OCI-M1 (cell line): ENCODE results near the gene EAF2.
"Not testable (repeated sequence)": the region's sequence is repeated elsewhere in the genome, so short reads cannot be mapped to it uniquely, and the experiment has no call there.

Experiments used
- DNase-seq: peaks from one replicate; lab custom pipeline; 2025; lab: John Stamatoyannopoulos, UW

Gene EAF2

DNA sequence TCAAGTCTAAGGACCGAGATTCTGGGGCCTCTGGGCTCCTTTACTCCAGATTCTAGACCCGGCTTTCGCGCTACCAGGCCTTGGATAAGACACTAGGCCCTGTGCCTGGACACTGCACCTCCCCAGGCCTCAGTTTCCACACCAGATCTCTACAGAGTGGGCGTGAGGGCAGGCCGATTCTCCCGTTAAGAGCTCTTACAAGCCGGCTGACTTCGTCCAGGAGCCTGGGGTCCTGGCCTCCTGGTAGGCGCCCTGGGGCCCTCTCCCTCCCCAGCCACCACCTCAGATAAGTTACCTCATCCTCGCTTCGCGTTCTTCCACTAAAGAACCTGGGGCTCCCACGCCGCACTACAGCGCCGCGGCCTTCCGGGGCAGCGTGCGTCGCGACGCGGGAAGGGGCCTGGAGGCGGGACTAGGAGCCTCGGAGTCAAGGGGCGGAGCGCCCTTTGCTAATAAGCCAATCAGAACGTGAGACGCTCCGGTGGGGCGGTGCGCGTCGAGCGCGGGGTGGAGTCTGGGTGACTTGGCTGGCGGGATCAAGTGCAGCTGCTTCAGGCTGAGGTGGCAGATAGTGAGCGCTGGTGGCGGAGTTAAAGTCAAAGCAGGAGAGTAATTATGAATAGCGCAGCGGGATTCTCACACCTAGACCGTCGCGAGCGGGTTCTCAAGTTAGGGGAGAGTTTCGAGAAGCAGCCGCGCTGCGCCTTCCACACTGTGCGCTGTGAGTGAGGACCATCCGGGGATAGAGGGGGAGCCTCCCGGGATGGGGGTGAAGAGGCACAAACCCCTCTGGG is at the start of gene EAF2, which contains the start of gene IQCB1:
Gene EAF2, plus strand, starts transcription at position 539 of the 794 bp plus-strand sequence. Its CDS starts 77 bp downstream, at position 616.
Gene IQCB1, minus strand, starts transcription at position 390 of the 794 bp plus-strand sequence. CDS start 6,100 bp downstream, outside the sequence.
- peak; percentile 97 for DNase-seq

DNA sequence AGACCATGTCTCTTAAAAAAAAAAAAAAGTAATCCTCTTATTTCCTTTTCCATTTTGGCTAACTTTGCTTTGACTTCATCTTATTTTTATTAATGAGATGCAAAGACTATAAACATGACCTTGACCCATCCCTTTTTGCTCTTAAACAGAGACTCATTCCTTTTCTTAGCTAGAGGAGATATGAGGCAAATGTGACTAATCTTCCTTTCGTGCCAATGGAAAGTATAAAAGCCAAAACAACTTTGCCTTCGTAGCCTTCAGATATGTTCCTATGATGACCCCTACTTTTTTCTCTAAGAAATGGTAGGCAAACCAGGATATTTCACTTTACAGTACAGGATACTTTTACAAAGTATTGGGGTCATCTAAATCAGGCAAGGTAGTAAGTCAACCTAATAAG is 48.5 kb upstream of the EAF2 start:
- no peak for DNase-seq

DNA sequence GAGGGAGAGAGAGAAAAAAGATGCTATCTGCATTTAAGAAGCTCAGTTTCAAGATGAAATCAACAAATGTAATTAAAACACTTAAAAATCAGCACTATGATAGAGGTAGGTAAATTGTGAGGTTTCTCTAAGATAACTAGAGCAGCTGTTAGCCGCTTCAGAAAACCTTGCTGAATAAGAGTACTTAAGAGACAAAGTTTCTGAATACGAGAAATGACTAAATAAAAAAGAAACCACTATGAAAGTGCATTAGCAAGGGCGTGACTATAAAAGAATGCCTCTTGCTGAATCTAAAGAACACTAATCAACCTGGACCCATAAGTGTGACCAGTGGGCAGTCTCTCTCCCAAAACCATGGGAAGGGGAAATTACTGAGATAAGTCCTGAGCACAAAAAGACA is 41.9 kb upstream of the EAF2 start:
- DNase-seq, result no peak

DNA sequence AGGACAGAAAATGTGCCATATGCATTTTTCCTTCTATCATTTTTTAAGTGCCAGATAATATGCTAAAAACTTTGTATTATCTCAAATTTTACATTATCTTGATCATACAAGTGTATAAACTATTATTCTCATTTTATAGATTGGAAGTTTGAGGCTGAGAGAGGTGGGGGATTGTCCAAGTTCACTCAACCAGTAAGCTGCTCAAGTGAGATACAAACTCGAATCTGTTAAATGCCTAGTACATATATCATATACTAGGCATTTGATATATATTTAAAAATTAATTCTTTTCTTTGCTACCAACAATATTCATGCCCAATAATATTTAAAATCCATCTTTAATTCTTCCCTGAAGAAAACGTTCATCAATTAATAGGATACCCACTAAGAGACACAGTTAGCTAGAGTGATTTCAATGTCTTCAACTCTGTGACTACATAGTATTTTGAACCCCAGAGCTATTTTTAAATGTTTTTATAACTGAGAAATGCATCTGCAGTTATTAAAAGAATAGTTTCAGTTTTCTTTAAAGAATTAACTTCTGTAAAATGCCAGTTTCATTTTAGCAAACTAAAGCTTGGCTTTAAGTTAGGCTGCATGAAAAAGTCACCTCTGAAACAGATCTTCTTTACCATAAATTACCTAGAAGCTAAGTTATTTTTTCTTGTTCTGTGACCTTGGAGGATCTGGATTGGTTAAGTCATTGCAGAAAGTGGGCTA is 40.6 kb upstream of the EAF2 start:
- DNase-seq, result no peak

DNA sequence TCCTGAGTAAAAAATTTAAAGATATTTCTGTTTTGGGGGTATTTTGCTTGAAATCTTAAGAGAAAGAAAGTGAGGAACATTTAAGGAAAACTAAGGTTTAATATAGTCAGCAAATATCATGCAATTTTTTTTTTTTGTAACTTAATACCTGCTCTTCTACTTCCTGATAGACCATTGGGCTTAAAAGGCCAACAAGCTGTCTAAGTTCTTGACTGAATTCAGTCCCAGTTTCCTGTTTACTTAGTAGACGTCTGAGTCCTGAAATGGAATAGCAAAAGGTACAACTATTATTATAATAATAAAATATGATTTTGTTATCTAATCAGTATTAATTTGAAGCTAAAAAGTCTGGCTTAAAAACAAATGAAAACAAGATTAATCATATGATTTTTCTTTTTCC is 38.0 kb upstream of the EAF2 start:
- DNase-seq, result no peak

DNA sequence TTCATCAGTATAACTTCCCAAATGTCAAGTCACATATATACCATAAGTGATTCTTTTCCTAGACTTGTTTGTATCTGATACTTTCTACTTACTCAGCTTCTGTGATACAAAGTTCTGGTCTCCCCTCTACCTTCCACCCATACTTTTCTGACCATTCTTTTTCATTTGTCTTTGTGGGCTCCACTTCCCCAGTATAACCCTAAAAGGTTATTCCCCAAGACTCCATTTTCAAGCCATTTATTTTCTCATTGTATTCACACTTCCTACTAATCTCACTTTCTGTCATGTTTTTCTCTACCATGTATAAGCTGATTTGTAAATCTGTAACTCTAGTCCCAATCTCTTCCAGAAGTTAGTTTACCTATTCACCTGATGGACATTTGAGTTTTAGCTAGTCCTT is 34.1 kb upstream of the EAF2 start:
- no peak for DNase-seq

DNA sequence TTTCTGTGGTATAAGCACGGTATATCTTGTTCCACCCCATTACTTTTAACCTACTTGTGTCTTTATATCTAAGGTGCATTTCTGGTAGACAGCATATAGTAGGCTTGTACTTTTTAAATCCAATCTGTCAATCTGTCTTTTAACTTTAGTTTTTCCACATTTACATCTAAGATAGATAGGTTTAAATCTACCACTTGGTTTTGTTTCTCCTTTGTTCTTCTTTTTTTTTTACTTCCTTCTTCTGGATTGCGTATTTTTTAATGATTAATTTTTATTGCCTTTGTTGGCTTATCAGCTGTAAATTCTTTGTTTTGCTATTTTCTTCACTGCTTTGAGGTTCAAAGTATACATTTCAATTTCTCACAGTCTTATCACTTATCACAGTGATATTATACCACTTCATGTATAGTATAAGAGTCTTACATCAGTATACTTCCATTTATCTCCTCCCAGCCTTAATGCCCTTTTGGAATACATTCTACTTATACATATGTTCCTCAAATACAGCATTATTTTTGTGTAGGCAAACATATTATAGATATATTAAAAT is 31.2 kb upstream of the EAF2 start:
- no peak for DNase-seq

DNA sequence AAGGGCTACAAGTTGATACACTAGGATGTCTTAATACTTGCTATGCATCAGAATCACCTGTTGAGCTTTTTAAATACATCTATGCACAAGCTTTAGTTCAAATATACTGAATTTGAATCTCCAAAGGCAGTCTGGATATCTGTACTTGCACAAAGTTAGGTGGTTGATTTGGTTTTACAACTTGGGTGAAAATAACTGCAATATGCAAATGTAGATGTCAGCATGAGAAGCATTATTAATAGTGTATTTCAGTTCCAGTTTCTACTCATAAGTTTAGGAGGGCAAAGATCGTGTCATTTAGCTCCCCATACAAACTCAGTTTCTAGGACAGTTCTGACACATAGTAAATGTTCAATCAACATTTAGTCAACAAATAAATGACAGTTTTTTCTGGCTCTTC is 25.8 kb upstream of the EAF2 start:
- no peak for DNase-seq

DNA sequence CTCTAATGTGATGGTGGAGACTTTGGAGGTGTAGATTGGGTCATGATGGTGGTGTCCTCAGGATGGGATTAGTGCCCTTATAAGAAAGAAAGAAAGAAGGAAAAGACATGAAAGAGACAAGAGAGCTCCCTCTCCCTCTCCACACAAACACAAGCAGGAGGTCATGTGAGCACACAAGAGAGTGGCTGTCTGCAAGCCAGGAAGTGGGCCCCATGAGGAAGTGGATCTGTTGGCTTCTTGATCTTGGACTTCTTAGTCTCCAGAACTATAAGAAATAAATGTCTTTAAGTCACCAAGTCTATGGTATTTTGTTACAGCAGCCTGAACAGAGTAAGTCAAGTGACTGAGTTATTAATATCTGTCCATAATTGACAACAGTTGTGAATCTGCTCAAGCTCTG is 17.3 kb upstream of the EAF2 start:
- DNase-seq, result peak; percentile 50

DNA sequence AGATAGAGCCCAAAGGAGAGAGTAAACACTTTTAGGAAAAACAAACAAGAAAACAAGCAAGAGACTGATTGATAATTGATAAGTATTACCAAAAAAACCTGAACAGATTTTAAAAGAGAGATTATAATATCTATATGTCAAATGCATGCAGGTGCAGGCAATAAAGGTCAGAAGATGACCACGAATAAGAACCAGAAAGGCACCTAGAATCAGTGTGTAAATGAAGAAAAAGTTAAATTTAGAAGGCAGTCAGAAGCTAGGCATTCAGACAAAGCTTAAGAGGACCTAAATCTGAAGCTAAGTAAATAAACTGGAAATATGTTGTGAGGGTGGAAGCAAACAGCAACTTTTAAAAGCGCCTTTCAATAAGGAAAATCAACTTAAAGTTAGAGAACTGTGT is 16.4 kb upstream of the EAF2 start:
- DNase-seq, result no peak

DNA sequence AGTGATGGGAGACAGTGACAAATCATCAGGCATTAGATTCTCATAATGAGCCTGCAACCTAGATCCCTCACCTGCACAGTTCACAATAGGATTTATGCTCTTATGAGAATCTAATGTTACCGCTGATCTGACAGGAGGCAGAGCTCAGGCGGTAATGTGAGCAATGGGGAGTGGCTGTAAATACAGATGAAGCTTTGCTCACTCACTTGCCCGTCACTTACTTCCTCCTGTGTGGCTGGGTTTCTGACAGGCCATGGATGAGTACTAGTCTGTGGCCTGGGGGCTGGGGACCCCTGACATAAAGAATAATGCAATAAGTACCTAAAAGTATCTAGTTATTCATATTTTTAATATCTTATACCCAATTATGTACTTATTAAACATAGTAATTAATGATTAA is 15.8 kb upstream of the EAF2 start:
- DNase-seq, result no peak

DNA sequence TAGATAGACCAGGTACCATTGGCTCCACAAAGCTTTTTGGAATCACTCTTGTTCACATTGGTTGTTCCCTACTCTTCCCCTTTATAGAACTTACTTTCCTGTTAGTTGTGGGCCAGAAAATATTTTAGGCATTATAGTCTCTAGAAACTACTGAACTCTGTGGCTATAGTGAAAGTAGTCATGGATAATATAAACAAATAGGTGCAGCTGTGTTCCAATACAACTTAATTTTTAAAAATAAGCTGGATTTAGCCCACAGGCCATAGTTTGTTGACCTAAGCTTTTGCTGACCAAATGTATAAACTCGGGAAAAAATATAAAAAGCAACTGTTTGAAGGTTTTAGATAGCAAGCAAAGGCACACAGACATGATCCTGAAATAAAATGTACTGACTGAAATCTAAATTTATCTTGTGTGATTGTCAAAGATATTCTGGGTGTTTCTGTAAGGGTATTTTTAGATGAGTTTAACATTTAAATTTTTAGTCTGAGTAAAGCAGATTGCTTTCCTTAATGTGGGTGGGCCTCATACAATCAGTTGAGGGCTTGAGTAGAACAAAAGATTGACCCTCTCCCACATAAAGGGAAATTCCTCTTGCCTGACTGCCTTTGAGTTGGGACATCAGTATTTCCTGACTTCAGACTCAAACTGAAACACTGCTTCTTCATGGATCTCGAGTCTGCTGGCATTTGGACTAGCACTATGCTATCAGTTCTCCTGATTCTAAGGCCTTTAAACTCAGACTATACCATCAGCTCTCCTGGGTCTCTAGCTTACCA is 13.4 kb upstream of the EAF2 start:
- no peak for DNase-seq

DNA sequence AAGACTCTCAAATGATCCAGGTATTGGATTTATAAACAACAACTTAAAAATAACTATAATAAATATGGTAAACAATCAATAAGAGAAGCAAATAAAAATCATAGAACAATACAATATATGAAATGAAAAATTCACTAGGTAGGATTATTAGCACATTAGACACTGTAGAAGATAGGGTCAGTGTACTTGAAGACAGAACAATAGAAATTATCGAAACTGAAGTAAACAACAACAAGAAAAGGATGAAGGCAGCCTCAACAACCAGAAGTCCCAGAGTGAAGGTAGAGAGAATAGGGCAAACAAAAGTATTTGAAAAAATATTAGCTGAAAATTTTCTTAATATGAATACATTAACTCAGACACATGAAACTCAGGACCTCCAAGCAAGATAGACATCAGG is 12.0 kb upstream of the EAF2 start:
- DNase-seq, result no peak

DNA sequence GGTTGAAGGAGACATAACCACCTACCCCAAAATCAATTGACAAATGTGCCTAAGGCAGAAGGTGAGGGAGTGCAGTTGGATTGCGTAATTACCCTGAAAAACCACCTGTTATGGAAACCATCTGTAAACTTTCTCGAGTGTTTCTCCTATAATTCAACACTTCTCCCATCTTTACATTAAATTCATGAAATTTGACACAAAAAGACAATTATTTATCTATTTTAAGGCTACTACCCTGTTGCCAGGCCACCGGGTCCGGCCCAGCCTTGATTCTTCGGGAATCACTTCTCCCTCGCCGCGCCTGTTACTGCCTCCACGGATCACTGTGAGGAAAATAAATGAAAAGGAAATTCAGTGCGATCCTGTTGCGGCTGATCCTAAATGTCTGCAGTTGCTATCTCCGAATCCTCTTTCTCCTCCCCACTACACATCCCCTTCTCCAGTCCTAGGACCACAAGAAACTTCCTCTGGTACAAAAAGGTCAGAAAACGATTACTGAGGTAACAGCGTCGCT is 795 bp upstream of the EAF2 start:
- peak; percentile 55 for DNase-seq

DNA sequence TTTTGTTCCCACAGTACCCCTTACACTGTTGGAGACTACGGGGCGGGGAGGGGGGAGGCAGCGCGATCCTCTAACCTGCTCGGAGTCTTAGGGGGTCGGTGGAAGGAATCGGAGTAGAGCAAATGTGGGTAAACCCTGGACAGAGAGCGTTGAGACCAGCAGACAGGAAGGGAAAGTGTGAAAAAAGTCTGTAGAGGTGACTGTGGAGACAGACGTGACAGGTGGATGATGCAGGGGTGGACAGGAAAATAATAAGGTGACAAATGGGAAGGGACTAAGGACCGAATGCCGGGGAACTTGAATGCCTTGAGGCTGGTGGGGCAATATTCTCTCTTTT is 424 bp downstream of the EAF2 start:
- DNase-seq, result peak; percentile 63

DNA sequence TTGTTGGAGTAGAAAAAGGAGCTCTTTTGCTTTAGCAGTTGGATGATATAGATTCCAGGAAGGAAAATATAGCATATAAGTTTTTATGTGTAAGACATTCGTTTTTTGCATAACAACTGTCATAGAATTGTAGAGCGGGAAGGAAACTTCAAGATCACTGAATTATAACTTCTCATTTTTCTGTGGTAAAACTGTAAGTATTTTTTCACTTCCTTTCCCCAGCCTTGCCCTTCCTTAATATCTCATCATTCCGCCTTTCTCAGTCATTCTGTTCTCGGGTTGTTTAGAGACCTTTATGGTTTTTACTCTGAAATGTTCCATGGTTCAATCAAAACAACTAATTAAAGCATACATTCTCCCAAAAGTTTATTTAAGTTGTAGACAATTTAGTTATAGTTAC is 1.1 kb downstream of the EAF2 start:
- DNase-seq, result peak; percentile 70

DNA sequence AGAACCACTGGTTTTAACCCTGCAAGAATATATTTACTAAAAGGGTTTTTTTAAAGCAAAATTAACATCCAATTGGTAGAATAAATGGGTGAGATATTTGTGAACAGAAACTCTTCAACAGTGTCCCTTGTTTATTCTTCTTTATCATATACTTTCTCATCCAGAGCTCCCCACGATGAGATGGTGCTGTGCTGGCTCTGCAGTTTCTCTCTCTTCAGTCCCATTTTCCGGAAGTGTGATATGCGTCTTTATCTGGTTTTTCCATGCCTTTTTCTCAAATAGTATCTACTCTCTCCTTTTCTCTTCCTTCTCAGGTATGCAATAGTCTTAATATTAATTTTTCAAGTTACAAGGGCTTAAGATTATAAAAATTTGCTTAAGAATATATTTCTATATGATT is 1.5 kb downstream of the EAF2 start:
- DNase-seq, result peak; percentile 74

DNA sequence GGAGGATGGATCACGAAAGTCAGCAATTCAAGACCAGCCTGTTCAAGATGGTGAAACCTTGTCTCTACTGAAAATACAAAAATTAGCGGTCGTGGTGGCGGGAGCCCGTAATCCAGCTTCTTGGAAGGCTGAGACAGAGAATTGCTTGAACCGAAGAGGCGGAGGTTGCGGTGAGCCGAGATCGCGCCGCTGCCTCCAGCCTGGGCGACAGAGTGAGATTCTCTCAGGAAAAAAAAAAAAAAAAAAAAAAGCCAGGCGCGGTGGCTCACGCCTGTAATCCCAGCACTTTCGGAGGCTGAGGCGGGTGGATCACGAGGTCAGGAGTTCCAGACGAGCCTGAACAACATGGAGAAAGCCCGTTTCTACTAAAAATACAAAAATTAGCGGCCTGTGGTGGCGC is 5.0 kb downstream of the EAF2 start:
- DNase-seq, result no peak

DNA sequence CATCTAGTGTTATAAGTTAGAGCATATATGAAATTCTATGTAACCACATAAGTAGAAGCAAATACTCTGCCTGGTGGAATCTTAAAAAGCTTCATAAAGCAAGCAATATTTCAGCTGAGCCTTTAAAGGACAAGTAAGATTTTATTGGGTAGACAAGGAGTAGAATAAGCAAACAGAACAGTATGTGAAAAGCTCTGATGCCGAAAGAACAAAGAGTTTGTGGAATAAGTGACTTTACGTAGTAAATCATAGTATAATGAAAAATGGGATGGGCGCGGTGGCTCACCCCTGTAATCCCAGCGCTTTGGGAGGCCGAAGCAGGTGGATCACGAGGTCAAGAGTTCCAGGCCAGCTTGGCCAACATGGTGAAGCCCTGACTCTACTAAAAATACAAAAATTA is 9.9 kb downstream of the EAF2 start:
- no peak for DNase-seq

DNA sequence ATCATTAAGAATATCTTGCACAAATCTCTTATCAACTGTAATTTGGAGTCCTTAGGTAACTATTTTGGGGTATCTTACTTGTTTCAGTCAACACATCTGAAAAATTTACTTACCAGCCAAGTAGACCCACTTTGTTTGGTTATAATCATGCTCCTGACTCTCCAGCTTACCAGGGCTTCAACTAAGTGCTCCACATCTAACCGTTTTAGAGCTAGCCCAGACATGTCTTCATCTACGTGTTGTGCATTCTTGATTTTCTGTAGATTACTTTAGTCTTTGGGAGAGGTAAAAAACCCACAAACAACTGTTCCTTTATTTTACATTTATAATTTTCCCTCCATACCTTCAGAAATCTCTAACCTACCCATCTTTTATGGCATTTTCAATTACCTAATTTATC is 17.2 kb downstream of the EAF2 start:
- DNase-seq, result no peak

DNA sequence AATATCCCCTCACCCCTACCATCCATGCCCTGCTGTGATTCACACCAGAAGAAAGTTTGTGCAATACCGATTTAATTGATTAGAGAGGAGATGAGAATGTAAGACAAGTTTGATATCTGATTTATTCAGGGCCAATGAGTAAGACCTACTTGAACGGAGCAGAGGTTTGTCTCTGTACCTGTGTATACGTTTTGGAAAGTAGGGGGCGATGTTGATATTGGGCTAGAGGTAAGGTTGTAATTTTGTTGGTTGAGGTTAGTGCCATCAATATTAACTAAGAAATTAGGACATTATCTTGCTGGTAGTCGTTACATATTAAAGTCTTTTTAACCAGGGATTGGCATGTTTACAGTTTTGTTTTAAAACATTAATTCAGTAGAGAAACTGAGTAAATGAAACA is 20.5 kb downstream of the EAF2 start:
- DNase-seq, result peak; percentile 37

DNA sequence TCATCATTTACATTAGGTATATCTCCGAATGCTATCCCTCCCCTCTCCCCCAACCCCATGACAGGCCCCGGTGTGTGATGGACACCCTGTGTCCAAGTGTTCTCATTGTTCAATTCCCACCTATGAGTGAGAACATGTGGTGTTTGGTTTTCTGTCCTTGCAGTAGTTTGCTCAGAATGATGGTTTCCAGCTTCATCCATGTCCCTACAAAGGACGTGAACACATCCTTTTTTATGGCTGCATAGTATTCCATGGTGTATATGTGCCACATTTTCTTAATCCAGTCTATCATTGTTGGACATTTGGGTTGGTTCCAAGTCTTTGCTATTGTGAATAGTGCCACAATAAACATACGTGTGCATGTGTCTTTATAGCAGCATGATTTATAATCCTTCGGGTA is 22.8 kb downstream of the EAF2 start:
- DNase-seq, result not testable (repeated sequence)
